Measurements from ENCODE around the gene GCLC.

DNA sequence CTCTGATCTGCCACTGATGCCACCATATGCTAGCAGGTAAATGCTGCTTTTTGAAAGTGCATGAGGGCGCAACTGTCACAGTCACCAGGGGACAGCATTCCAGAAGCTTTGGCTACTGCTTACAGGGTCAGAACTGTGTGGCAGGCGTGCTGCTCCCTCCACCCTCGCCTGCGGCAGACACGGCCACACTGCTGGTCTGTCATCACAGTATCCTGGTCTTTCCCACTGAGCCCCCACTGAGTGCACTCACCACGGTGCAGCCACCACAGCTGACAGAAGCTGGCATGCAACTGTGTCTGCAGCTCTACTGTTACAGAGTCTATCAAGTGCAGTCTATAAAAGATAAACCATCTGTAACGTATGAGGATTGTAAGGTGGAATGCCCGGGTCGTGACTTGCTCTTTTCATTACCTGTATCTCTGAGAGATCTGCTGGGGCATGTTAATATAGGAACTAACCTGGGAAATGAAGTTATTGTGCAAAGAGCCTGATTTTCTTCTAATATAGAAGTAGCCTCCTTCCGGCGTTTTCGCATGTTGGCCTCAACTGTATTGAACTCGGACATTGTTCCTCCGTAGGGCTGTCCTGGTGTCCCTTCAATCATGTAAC lies 24.5 kb downstream of the GCLC start:
- TF ChIP-seq CTCF (IDR thresholded peaks at IDR 0.05) (no peak), EZH2phosphoT487 (IDR thresholded peaks at IDR 0.05) (no peak)

Measured in neural progenitor cell (in vitro differentiated cells).